Gastrocnemius medialis (tissue), 4 donors: Measurements from ENCODE around the gene CCDC39. TPM values are rescaled to one million over a fixed set of nuclear protein-coding genes. Genes with fewer than 3 reads are reported as not detected.
A peak's percentile ranks its signal among the peaks of the same experiment; 100 is the strongest.

Source experiments
- ATAC-seq, 2 donors: fragments of 150-250 bp; one replicate each; pipeline ENCODE4 v1.9.1; 2016
- DNase-seq, 2 donors: peaks; one replicate each; pipeline ENCODE4 v3.0.0-alpha.2; 2019
- H3K27ac ChIP-seq, 4 donors: fragments of 200-600 bp; sonication (generic); 1 replicate in 1 of 4; 2 replicates in 3 of 4; pipeline ENCODE4 v1.5.1; 2016 to 2018; ENCODE audit warnings: mild to moderate bottlenecking in 2 of 4, moderate library complexity in 1 of 4
- H3K27me3 ChIP-seq, 3 donors: fragments of 200-600 bp; sonication (generic) in 2 of 3; 1 replicate in 1 of 3; 2 replicates in 2 of 3; pipeline versions ENCODE4 v1.5.1 to v1.6.0; 2016 to 2019; ENCODE audit warnings: mild to moderate bottlenecking in 1 of 3, moderate library complexity in 1 of 3
- H3K36me3 ChIP-seq, 2 donors: fragments of 200-600 bp; sonication (generic) in 1 of 2; one replicate each; pipeline ENCODE4 v1.5.1; 2017 to 2018
- H3K4me1 ChIP-seq, 2 donors: fragments of 200-600 bp; sonication (generic) in 1 of 2; one replicate each; pipeline ENCODE4 v1.5.1; 2016 to 2017; ENCODE audit warnings: mild to moderate bottlenecking in 2 of 2
- H3K4me3 ChIP-seq, 4 donors: fragments of 200-600 bp; sonication (generic) in 3 of 4; 1 replicate in 1 of 4; 2 replicates in 3 of 4; pipeline ENCODE4 v1.5.1; 2016 to 2019; ENCODE audit warnings: mild to moderate bottlenecking in 2 of 4
- H3K9me3 ChIP-seq, 3 donors: fragments of 200-600 bp; sonication (generic) in 2 of 3; 1 replicate in 1 of 3; 2 replicates in 2 of 3; pipeline ENCODE4 v1.5.1; 2016 to 2019
- POLR2A ChIP-seq, 2 donors: fragments of 450-650 bp; IDR thresholded peaks; one replicate each; pipeline ENCODE4 v1.6.1; 2017; ENCODE audit warnings: antibody characterized with exemption in 2 of 2, mild to moderate bottlenecking in 2 of 2, moderate library complexity in 2 of 2
- in situ Hi-C, 4 donors: fragments of 200-750 bp; cut with MboI; loops; one replicate each; pipeline versions ENCODE4 v1.15.0 to v1.8.0; 2017; ENCODE audit warnings: low sequenced_read_pairs in 4 of 4
- intact Hi-C: fragments of 100-400 bp; cut with DNase I; formaldehyde crosslinking; loops from one replicate; pipeline ENCODE4 v1.15.1; 2023; ENCODE audit warnings: low total_unique reads
- total RNA-seq, 4 donors: library from RNA; depleted of rRNA; stranded (reverse); fragments of >200 nt; gene quantifications; one replicate each; pipeline versions ENCODE4 v1.1.0 to v1.2.3, GENCODE V29; 2016
- TF ChIP-seq, protein P1 (sequence below), 5 experiments: fragments of 450-650 bp in 3 of 5; fragments of 200-600 bp in 2 of 5; sonication (generic) in 2 of 5; IDR thresholded peaks in 4 of 5; conservative IDR thresholded peaks in 1 of 5; 1 replicate in 4 of 5; 2 replicates in 1 of 5; pipeline ENCODE4 v1.5.1; 2016 to 2019; ENCODE audit warnings: antibody characterized with exemption in 5 of 5, mild to moderate bottlenecking in 3 of 5, moderate library complexity in 3 of 5

Gene CCDC39
- total RNA-seq, 4 donors from 2014 or later: 1.0 to 1.2 TPM; not detected in 2

DNA sequence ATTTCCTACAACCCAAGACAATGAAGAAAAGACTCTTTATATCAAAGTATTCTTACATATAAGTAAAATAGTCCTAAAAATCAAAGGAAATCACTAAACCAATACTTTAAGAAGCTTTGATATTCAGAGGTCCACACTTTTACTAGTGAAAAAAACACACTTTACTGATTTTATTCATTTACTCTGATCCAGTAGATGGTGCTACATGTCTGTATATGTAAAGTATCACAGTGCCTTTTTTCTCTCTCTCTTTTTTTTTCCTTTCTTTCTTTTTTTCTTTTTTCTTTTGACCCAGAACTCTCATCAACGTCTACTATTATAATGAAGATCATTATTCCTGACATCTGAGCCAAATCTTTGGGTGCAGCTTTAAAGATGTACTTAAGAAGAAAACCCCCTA, 10.8 kb upstream of the CCDC39 start:
- DNase-seq: no peak
- intact Hi-C loops: no loop called here
- Histone ChIP-seq H3K4me1 (no peaks in the 10 kb centered on the region), H3K27ac (no peak overlapping the region), H3K9me3 (no peaks in the 10 kb centered on the region), H3K36me3 (no peaks in the 10 kb centered on the region), H3K4me3 (no peak overlapping the region), H3K27me3 (no peaks in the 10 kb centered on the region)
- in situ Hi-C loops: no loop called here
- TF ChIP-seq, protein P1, sequence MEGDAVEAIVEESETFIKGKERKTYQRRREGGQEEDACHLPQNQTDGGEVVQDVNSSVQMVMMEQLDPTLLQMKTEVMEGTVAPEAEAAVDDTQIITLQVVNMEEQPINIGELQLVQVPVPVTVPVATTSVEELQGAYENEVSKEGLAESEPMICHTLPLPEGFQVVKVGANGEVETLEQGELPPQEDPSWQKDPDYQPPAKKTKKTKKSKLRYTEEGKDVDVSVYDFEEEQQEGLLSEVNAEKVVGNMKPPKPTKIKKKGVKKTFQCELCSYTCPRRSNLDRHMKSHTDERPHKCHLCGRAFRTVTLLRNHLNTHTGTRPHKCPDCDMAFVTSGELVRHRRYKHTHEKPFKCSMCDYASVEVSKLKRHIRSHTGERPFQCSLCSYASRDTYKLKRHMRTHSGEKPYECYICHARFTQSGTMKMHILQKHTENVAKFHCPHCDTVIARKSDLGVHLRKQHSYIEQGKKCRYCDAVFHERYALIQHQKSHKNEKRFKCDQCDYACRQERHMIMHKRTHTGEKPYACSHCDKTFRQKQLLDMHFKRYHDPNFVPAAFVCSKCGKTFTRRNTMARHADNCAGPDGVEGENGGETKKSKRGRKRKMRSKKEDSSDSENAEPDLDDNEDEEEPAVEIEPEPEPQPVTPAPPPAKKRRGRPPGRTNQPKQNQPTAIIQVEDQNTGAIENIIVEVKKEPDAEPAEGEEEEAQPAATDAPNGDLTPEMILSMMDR (IDR thresholded peaks at IDR 0.05 in 4 of 5, conservative IDR thresholded peaks at IDR 0.05 in 1 of 5): no peak
- no peak for TF ChIP-seq POLR2A (IDR thresholded peaks at IDR 0.05)
- ATAC-seq: no peak

DNA sequence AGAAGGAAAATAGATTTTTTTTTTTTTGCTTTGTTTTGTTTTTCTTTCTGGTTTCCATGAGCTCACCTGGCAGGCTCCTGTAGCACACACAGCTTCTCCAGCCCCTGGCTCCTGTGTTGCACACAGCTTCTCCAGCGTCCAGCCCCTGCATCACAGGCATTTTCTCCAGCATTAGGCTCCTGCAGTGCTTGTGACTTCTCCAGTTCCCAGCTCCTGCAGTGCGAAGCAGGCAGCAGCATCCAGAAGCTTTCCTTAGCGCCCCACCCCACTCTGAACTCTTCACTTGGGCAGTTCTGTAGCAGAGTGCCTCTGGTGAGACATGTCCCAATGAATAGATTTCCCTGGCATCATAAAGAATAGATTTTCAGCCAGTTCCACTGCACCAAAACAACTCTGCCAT, 5.5 kb upstream of the CCDC39 start:
- Histone ChIP-seq H3K27ac (no peak overlapping the region), H3K4me3 (no peak overlapping the region), H3K36me3 (no peaks in the 10 kb centered on the region), H3K9me3 (no peaks in the 10 kb centered on the region), H3K27me3 (no peaks in the 10 kb centered on the region), H3K4me1 (peaks cover 4 to 6% of the 10 kb centered on the region in 2 donors)
- in situ Hi-C loops: no loop called here
- ATAC-seq: no peak
- no peak for DNase-seq
- TF ChIP-seq, protein P1 (IDR thresholded peaks at IDR 0.05 in 4 of 5, conservative IDR thresholded peaks at IDR 0.05 in 1 of 5): no peak
- TF ChIP-seq POLR2A (IDR thresholded peaks at IDR 0.05): no peak
- intact Hi-C loops: no loop called here

DNA sequence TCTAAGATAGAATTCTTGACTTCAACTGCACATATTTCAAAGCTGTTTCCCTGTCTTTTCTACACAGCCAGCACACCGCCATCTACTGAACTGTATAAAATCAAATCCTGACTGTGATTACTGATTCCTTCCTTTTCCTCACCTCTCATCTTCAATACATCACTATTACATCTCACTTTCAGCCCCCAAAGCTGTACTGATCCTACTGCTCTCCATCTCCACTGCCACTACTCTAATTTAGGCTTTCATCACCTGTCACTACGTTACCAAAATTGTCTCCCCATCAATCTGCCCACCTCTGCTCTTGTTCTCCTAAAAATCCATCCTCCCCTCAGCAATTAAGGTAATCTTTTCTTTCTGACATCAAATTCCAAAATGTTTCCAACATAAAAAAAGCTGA, 4.5 kb upstream of the CCDC39 start:
- ATAC-seq (no peak), DNase-seq (no peak)
- Histone ChIP-seq H3K4me1 (peaks cover 9 to 15% of the 10 kb centered on the region in 2 donors), H3K9me3 (no peaks in the 10 kb centered on the region), H3K27ac (no peak overlapping the region), H3K27me3 (no peaks in the 10 kb centered on the region), H3K4me3 (no peak overlapping the region), H3K36me3 (no peaks in the 10 kb centered on the region)
- intact Hi-C loops: no loop called here
- TF ChIP-seq POLR2A (IDR thresholded peaks at IDR 0.05): no peak
- TF ChIP-seq, protein P1 (IDR thresholded peaks at IDR 0.05 in 4 of 5, conservative IDR thresholded peaks at IDR 0.05 in 1 of 5): no peak
- in situ Hi-C loops: no loop called here

DNA sequence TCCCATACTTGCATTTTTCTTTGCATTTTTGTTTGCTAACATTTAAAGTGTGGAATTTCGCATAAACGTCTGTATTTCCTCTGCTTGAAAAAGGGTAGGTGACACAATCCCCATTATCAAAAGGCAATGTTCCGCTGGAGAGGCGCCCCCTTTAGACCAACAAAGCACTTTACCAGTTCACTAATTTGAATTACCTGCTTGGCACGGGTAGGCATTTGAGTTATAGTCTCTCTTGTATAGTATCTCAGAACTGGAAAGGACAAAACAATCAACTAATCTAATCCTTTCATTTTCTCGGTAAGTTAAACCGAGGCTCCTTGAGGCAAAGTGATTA, 775 bp upstream of the CCDC39 start:
- no peak for ATAC-seq
- intact Hi-C loops (no loop called here), in situ Hi-C loops (no loop called here)
- no peaks in the 10 kb centered on the region for H3K36me3 ChIP-seq
- H3K4me3 ChIP-seq: peak overlapping the region; percentile 61 to 80 (median 64)
- DNase-seq: no peak
- no peak for TF ChIP-seq POLR2A (IDR thresholded peaks at IDR 0.05)
- TF ChIP-seq, protein P1 (IDR thresholded peaks at IDR 0.05 in 4 of 5, conservative IDR thresholded peaks at IDR 0.05 in 1 of 5): peak in 1 of 5 experiments; percentile 21
- peaks cover 9 to 16% of the 10 kb centered on the region in 2 donors for H3K4me1 ChIP-seq
- no peak overlapping the region for H3K27ac ChIP-seq
- no peaks in the 10 kb centered on the region for H3K27me3 ChIP-seq
- no peaks in the 10 kb centered on the region for H3K9me3 ChIP-seq

DNA sequence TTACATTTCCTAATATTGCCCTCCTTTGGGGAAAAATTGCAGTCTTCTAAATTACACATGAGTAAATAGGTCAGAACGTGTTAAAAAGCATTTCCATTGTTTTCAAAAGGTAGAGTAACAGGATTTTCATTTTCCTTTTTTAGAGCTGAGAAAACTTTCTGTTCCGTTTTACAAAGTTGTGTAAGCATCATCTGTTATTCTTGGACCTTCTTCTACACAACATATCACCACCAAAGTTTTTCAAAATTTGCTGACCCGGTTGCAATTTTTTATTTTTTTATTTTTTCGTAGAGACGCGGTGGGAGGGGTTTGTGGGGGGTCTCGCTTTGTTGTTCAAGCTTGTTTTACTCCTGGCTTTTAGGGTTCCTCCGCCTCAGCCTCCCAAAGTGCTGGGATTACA, 1.1 kb downstream of the CCDC39 start:
- in situ Hi-C loops: no loop called here
- no peak overlapping the region for H3K4me3 ChIP-seq

More for the DNA sequence above, 1.1 kb downstream of the CCDC39 start:
- H3K27ac ChIP-seq: no peak overlapping the region
- H3K9me3 ChIP-seq: no peaks in the 10 kb centered on the region
- H3K27me3 ChIP-seq: no peaks in the 10 kb centered on the region
- TF ChIP-seq POLR2A (IDR thresholded peaks at IDR 0.05): no peak
- TF ChIP-seq, protein P1 (IDR thresholded peaks at IDR 0.05 in 4 of 5, conservative IDR thresholded peaks at IDR 0.05 in 1 of 5): no peak
- intact Hi-C loops: no loop called here
- peaks cover 9 to 16% of the 10 kb centered on the region in 2 donors for H3K4me1 ChIP-seq
- DNase-seq (no peak), ATAC-seq (no peak)
- H3K36me3 ChIP-seq: no peaks in the 10 kb centered on the region
